Thoracic aorta (tissue), 2 donors: ENCODE data around the gene CCDC43. TPM values are rescaled to one million over a fixed set of nuclear protein-coding genes. Genes with fewer than 3 reads are reported as not detected.
"Not testable (repeated sequence)": the region's sequence is repeated elsewhere in the genome, so short reads cannot be mapped to it uniquely, and the experiment has no call there.

ENCODE experiments used
- ATAC-seq: fragments of 150-250 bp; one replicate; pipeline ENCODE4 v1.8.0; 2017; ENCODE audit warnings: low read depth; ENCODE audit not compliant: insufficient number of reproducible peaks, low FRiP score
- DNase-seq: peaks from one replicate; pipeline ENCODE4 v3.0.0-alpha.2; 2020; ENCODE audit warnings: low spot score
- H3K27ac ChIP-seq, 2 donors: fragments of 200-600 bp; sonication (generic); 1 replicate in 1 of 2; 2 replicates in 1 of 2; pipeline ENCODE4 v1.5.1; 2016; ENCODE audit warnings: mild to moderate bottlenecking in 2 of 2, moderate library complexity in 2 of 2
- H3K27me3 ChIP-seq: fragments of 200-600 bp; sonication (generic); replicated peaks from 2 replicates; pipeline ENCODE4 v1.6.0; 2016; ENCODE audit warnings: mild to moderate bottlenecking; ENCODE audit not compliant: insufficient read depth
- H3K36me3 ChIP-seq: fragments of 200-600 bp; sonication (generic); one replicate; pipeline ENCODE4 v1.5.1; 2016
- H3K4me1 ChIP-seq, 2 donors: fragments of 200-600 bp; sonication (generic); 1 replicate in 1 of 2; 2 replicates in 1 of 2; pipeline versions ENCODE4 v1.5.1 to v1.6.0; 2016; ENCODE audit warnings: low read depth in 2 of 2, mild to moderate bottlenecking in 1 of 2; ENCODE audit not compliant: control insufficient read depth in 1 of 2
- H3K4me3 ChIP-seq: fragments of 200-600 bp; sonication (generic); 2 replicates; pipeline ENCODE4 v1.5.1; 2016; ENCODE audit warnings: mild to moderate bottlenecking
- H3K9me3 ChIP-seq: fragments of 200-600 bp; sonication (generic); 2 replicates; pipeline ENCODE4 v1.5.1; 2016
- CTCF ChIP-seq: fragments of 200-600 bp; sonication (generic); IDR thresholded peaks from one replicate; pipeline ENCODE4 v1.5.1; 2019; ENCODE audit warnings: antibody characterized with exemption
- total RNA-seq, 2 donors: library from RNA; depleted of rRNA; stranded (reverse); fragments of >200 nt; gene quantifications; one replicate each; pipeline versions ENCODE4 v1.1.0 to v1.2.3, GENCODE V29; 2016

The CCDC43 gene
- 10 to 100 TPM in 1 of 2 donors, 1 to 10 TPM in 1; 8.0 to 18.8 TPM for total RNA-seq

GRCh38 chr17:44689477-44690217 is at the start of gene CCDC43:
Gene CCDC43 (minus strand): TSS chr17:44689776. CDS start chr17:44689753, 23 bp downstream.
- Histone ChIP-seq H3K27me3 (no peaks in the 10 kb centered on the region), H3K27ac (peak within 1 kb of the TSS; percentile 59 to 71), H3K4me1 (peaks cover 0 to 19% of the 10 kb centered on the region in 2 donors), H3K9me3 (no peaks in the 10 kb centered on the region), H3K4me3 (peak within 1 kb of the TSS; percentile 79), H3K36me3 (no peaks in the 10 kb centered on the region)
- TF ChIP-seq CTCF: no peak
- DNase-seq: peak; percentile 66
- ATAC-seq: peak; percentile 77

GRCh38 chr17:44738214-44738906 is 48.8 kb upstream of the CCDC43 start:
- Histone ChIP-seq H3K4me3 (no peak overlapping the region), H3K27me3 (no peaks in the 10 kb centered on the region), H3K36me3 (no peaks in the 10 kb centered on the region), H3K9me3 (no peaks in the 10 kb centered on the region), H3K27ac (no peak overlapping the region), H3K4me1 (no peaks in the 10 kb centered on the region)
- DNase-seq (no peak), ATAC-seq (no peak)
- no peak for TF ChIP-seq CTCF

GRCh38 chr17:44736551-44737240 is 47.1 kb upstream of the CCDC43 start:
- Histone ChIP-seq H3K9me3 (no peaks in the 10 kb centered on the region), H3K27ac (no peak overlapping the region), H3K4me3 (no peak overlapping the region), H3K4me1 (no peaks in the 10 kb centered on the region), H3K27me3 (no peaks in the 10 kb centered on the region), H3K36me3 (no peaks in the 10 kb centered on the region)
- ATAC-seq: no peak
- no peak for DNase-seq
- TF ChIP-seq CTCF: no peak

GRCh38 chr17:44734272-44734671 is 44.7 kb upstream of the CCDC43 start:
- DNase-seq (no peak), ATAC-seq (no peak)
- Histone ChIP-seq H3K36me3 (no peaks in the 10 kb centered on the region), H3K9me3 (no peaks in the 10 kb centered on the region), H3K4me3 (no peak overlapping the region), H3K27me3 (no peaks in the 10 kb centered on the region), H3K4me1 (no peaks in the 10 kb centered on the region), H3K27ac (no peak overlapping the region)
- TF ChIP-seq CTCF: no peak

- no peaks in the 10 kb centered on the region for H3K36me3 ChIP-seq
- no peaks in the 10 kb centered on the region for H3K9me3 ChIP-seq
- no peaks in the 10 kb centered on the region for H3K27me3 ChIP-seq
- ATAC-seq: no peak
- no peak for TF ChIP-seq CTCF
- H3K4me3 ChIP-seq: no peak overlapping the region
- no peaks in the 10 kb centered on the region for H3K4me1 ChIP-seq
- no peak for DNase-seq
- no peak overlapping the region for H3K27ac ChIP-seq
Measured at GRCh38 chr17:44733753-44734152, 44.2 kb upstream of the CCDC43 start.

GRCh38 chr17:44726121-44726520 is 36.5 kb upstream of the CCDC43 start:
- H3K27me3 ChIP-seq, H3K9me3 ChIP-seq, H3K36me3 ChIP-seq, H3K4me1 ChIP-seq, H3K27ac ChIP-seq, H3K4me3 ChIP-seq, DNase-seq, ATAC-seq: not testable (repeated sequence)
